Measurements from ENCODE around the gene NOXO1. TPM values are rescaled to one million over a fixed set of nuclear protein-coding genes. Genes with fewer than 3 reads are reported as not detected.
A peak's percentile ranks its signal among the peaks of the same experiment; 100 is the strongest.
"Not testable (repeated sequence)": the region's sequence is repeated elsewhere in the genome, so short reads cannot be mapped to it uniquely, and the experiment has no call there.

Gene NOXO1
- total RNA-seq, 1 donor from 2014 or later, result 0.13 TPM

DNA sequence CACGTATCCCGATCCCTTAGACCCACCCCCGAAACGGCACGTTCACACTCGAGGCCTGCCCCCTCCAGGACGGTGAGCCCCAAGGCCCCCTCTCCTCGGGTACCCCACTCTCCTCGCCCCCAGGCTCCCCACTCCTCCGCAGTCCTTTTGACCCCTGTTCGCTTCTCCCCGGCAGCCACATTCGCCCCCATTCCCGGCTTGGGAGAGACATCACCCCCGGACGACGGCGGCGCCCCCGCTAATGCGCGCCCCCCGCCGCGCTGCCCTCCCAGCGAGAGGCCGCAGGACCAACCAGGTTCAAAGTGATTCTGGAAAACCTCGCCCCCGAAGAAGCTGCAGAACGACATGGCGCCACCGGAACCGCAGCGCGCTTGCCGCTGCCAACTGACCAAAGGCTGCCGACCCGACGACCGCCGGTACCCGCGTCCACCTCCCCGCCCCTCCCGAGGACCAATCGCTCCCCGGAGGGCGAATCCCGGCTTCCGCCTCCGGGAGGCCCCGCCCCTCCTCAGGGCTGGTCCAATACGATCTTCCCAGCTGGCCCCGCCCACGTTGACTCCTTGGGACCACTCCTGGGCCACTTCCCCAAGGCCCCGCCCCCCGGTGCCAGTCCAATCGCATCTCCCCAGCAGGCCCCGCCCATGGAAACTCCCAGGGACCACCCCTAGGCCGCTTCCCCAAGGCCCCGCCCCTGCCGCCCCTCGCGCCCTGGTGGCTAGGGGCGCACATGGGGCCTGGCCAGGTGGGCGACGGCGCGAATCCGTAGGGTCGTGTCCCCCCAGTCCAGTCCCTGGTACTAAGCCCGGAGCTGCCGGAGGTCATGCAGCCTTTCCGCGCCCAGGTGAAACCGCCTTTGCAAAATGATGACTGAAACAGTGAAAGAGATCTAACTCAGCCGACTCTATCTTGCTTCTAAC is 38.2 kb downstream of the NOXO1 start, which contains the start of gene MSRB1:
Gene MSRB1 (minus strand): TSS at position 390 of the 917 bp plus-strand sequence. CDS start 43 bp downstream, at position 347.
- peak; percentile 93 to 99 for DNase-seq (ENCODE audit: low read depth in 2 of 2)

- no peak for DNase-seq (ENCODE audit: low read depth in 2 of 2)
These were observed 39.0 kb downstream of the NOXO1 start for GRCh38 chr16:1942047-1942809.

DNA sequence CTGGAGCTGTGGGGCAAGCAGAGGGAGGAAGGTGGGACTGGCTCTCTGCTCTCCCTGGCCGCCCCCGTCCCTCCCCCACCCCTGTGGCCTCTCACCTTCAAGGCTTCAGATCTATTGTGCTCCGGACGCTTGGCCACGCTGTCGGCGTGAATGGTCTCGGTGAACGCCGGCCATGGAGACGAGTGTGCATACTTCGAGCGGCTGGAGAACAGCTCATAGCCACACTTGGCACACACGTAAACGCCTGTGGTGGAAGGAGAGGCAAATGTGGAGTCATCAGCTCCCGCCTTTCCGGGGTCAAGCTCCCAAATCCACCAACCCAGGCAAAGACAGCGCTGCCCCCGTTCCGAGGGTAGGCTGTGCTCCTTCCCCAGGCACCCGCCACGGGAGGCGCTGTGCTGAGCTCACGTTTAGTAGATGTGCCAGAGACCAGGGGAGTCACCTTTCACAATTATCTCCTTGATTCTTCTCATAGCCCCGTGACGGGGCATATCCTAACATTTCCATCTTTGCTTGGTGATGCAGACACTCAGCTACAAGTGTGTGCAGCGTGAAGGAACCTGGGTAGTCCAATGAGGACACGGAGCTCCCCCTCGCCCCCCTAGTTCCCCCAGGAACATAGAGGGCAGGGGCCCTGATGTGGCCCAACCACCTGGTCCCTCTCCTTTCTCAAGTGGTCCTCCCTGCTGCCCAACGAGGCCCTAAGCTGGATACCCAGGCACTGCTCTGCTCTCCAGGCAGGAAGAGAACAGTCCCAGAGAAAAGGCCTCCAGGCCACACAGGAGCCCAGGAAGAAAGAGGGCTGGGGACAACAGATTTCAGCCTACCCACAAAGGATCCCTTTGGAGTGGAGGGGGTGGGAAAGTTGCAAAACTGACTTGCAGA is 39.9 kb downstream of the NOXO1 start:
- DNase-seq (ENCODE audit: low read depth in 2 of 2), result no peak

DNA sequence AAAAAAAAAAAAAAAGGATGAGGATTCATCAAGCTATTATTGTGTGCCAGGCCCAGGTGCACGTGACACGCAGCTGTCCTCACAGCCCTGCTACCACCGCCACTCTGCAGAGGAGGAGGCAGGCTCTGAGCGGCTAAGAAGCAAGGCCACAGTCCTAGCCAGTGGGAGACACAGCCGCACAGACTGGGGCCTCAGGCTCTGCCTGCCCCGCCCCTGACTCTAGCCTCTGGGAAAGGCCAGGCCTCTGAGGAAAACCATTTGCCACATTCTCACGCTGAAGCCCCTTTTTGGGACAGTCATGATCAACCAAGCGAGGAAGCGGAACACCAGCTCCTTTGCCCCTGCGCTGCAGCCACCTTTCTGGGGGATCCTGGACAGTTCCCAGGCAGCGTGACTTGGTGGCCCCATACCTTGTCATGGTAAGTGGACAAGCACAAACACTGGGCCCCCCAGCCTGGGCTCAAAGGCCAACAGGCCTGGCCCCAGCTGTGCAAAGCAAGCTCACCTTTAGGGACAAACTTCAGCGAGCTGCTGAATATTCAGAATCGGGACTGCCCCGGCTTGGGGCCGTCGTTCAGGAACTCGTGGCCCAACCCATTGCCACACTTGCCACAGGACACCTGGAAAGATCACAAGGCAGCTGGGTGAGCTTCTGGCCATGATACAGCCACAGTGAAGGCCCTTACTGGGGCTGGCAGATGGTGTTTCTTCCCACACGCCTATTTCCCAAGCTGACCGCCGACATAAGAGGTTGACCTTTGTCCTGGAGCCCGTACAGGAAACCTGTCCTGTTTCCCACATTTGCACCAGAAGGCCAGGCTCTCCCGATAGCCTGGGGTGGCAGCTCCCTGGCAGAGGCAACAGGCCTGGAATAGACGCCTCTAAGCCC is 40.8 kb downstream of the NOXO1 start:
- DNase-seq (ENCODE audit: low read depth in 2 of 2), result no peak

DNA sequence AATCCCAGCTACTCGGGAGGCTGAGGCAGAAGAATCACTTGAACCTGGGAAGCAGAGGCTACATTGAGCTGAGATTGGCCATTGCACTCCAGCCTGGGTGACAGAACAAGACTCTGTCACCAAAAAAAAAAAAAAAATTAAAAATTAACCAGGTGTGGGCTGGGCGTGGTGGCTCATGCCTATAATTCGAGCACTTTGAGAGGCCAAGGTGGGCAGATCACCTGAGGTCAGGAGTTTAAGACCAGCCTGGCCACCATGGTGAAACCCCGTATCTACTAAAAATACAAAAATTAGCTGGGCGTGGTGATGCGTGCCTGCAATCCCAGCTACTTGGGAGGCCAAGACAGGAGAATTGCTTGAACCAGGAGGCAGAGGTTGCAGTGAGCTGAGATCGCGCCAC is 41.4 kb downstream of the NOXO1 start:
- DNase-seq (ENCODE audit: low read depth in 2 of 2), result not testable (repeated sequence)

GRCh38 chr16:1938910-1939309 is 42.4 kb downstream of the NOXO1 start:
- no peak for DNase-seq (ENCODE audit: low read depth in 2 of 2)

DNA sequence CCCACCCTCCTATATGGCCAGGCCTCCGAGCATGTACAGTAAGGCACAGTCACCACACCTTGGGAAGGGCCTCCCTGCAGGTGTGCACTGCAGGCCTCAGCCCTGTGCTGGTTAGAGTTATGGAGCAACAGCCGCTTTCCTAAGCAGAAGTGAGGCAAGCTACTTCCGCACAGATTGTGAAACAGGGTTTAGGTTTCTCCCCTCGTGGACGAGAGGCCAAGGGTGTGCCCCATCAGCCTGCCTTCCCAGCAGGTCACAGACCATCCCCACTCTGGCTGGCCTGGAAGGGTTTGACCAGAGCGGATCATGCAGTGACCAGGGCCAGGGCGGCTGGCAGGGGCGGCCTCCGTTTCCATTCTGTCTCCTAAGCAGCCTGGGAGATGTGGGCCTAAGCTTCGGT is 43.0 kb downstream of the NOXO1 start:
- DNase-seq (ENCODE audit: low read depth in 2 of 2), result no peak

GRCh38 chr16:1936945-1937479 is 44.3 kb downstream of the NOXO1 start:
- no peak for DNase-seq (ENCODE audit: low read depth in 2 of 2)

GRCh38 chr16:1933097-1933661 is 48.1 kb downstream of the NOXO1 start:
- DNase-seq (ENCODE audit: low read depth in 2 of 2), result no peak

GRCh38 chr16:1932050-1933028 is 48.9 kb downstream of the NOXO1 start:
- no peak for DNase-seq (ENCODE audit: low read depth in 2 of 2)

DNA sequence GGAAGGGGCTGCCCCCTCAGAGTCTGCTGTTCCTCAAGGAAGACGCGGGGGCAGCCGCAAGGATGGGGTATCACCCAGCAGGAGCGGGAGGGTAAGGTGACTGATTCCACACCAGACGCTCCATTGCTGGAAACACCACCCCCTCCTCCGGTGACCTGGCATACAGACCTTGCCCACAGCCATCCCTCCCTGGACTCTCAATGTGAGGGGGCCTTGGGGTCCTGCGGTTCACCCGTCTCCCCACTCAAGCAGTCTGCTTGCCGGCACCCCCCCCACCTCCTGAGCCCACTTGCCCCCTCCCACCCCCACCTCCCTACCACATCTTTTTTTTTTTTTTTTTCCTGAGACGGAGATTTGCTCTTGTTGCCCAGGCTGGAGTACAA is 50.9 kb downstream of the NOXO1 start:
- no peak for DNase-seq (ENCODE audit: low read depth in 2 of 2)

DNA sequence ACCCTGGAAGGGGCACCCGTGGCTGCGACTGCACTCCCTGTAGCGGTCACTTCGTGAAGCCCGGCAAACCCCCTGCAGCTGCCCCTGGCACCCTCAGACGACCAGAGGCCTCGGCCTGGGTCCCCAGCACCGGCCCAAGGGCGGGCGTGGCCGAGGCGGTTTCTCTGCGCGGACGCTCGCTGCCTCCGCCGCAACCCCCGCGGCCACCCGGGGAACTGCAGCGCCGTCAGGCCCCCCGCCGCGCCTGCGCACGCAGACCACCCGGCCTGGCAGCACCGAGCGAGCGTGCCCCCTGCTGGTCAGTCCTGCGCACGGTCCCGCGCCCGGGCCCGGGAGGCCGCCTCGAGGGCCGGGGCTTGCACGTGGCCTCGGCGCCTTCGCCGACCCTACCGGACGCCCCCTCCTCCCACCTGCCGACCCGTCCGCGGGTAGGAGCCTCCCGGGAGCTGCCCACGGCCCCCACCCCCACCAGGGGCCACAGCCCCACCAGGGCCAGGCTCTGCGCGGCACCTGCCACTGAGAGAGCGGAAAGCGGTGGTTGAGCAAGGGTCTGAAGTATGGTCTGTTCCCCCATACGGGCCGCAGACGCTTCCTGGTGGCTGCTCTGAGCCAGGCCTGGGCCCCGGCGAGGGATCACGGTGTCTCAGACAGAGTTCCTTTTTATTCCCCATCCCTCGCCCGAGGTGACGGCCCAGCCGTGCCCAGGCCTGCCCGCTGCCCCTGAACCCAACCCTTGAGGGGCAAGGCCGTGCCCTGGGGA is 51.5 kb downstream of the NOXO1 start:
- peak; percentile 48 to 83 for DNase-seq (ENCODE audit: low read depth in 2 of 2)

- DNase-seq (ENCODE audit: low read depth in 2 of 2), result peak in 1 of 2 donors; percentile 24
These were observed 52.2 kb downstream of the NOXO1 start for GRCh38 chr16:1929105-1929504.

Other genes with a start within 250 kb of the NOXO1 start
- gene NME3, start 209.9 kb downstream of the NOXO1 start, total RNA-seq, result 33.0 and 37.6 TPM in 2 replicates
- gene EME2, start 208.7 kb downstream of the NOXO1 start, total RNA-seq, result 2.6 and 4.6 TPM in 2 replicates
- gene MRPS34, start 208.3 kb downstream of the NOXO1 start, total RNA-seq, result 48.1 and 58.2 TPM in 2 replicates
- gene SPSB3, start 198.9 kb downstream of the NOXO1 start, total RNA-seq, result 35.3 and 54.2 TPM in 2 replicates
- gene NUBP2, start 198.5 kb downstream of the NOXO1 start, total RNA-seq, result 58.9 and 76.7 TPM in 2 replicates
- not detected in 2 replicates for gene IGFALS, start 187.8 kb downstream of the NOXO1 start, total RNA-seq
- 53.5 and 82.7 TPM in 2 replicates for gene HAGH, start 154.6 kb downstream of the NOXO1 start, total RNA-seq
- 72.3 and 84.5 TPM in 2 replicates for gene FAHD1, start 154.3 kb downstream of the NOXO1 start, total RNA-seq
- not detected in 2 replicates for gene MEIOB, start 109.3 kb downstream of the NOXO1 start, total RNA-seq
- gene HS3ST6, start 63.1 kb downstream of the NOXO1 start, total RNA-seq, result not detected in 2 replicates
- 10.4 and 11.9 TPM in 2 replicates for gene MSRB1, start 38.3 kb downstream of the NOXO1 start, total RNA-seq
- gene RPL3L, start 26.8 kb downstream of the NOXO1 start, total RNA-seq, result not detected in 2 replicates
- gene NDUFB10, start 21.9 kb downstream of the NOXO1 start, total RNA-seq, result 137 and 147 TPM in 2 replicates
- 2,692 and 2,867 TPM in 2 replicates for gene RPS2, start 16.6 kb downstream of the NOXO1 start, total RNA-seq
- gene RNF151, start 14.6 kb downstream of the NOXO1 start, total RNA-seq, result not detected in 2 replicates
- 31.7 and 41.5 TPM in 2 replicates for gene TBL3, start 9.4 kb downstream of the NOXO1 start, total RNA-seq
- gene GFER, start 2.7 kb upstream of the NOXO1 start, total RNA-seq, result 9.7 and 10.3 TPM in 2 replicates
- 1.3 and 1.5 TPM in 2 replicates for gene SYNGR3, start 8.5 kb upstream of the NOXO1 start, total RNA-seq
- gene ZNF598, start 28.4 kb upstream of the NOXO1 start, total RNA-seq, result 9.2 and 12.9 TPM in 2 replicates
- 0.25 and 1.3 TPM in 2 replicates for gene NPW, start 38.3 kb upstream of the NOXO1 start, total RNA-seq
- gene NHERF2, start 45.4 kb upstream of the NOXO1 start, total RNA-seq, result 48.5 and 64.6 TPM in 2 replicates
- 22.4 and 39.3 TPM in 2 replicates for gene NTHL1, start 66.4 kb upstream of the NOXO1 start, total RNA-seq
- gene TSC2, start 66.5 kb upstream of the NOXO1 start, total RNA-seq, result 23.6 and 36.4 TPM in 2 replicates
- 20.8 and 35.7 TPM in 2 replicates for gene PKD1, start 154.4 kb upstream of the NOXO1 start, total RNA-seq
- gene RAB26, start 167.2 kb upstream of the NOXO1 start, total RNA-seq, result 0.51 and 0.77 TPM in 2 replicates
- 64.6 and 88.1 TPM in 2 replicates for gene TRAF7, start 174.3 kb upstream of the NOXO1 start, total RNA-seq
- gene CASKIN1, start 215.1 kb upstream of the NOXO1 start, total RNA-seq, result under 0.01 and 0.13 TPM in 2 replicates
- 15.3 and 26.9 TPM in 2 replicates for gene MLST8, start 224.0 kb upstream of the NOXO1 start, total RNA-seq
- gene BRICD5, start 229.4 kb upstream of the NOXO1 start, total RNA-seq, result 1.3 and 1.7 TPM in 2 replicates
- 11.8 and 12.5 TPM in 2 replicates for gene PGP, start 233.4 kb upstream of the NOXO1 start, total RNA-seq
- gene E4F1, start 242.1 kb upstream of the NOXO1 start, total RNA-seq, result 22.2 and 26.3 TPM in 2 replicates

Measured in dermis microvascular lymphatic vessel endothelial cell (primary cell).